SK-N-SH (cell line): Measurements from ENCODE around the gene FHOD3. TPM values are rescaled to one million over a fixed set of nuclear protein-coding genes. Genes with fewer than 3 reads are reported as not detected.

Experiments used
- CTCF ChIA-PET: fragments of 300-600, 350-600 bp; formaldehyde crosslinking; extraction: SDS; loops from one replicate; lab custom pipeline; 2021; lab: Yijun Ruan, JAX
- POLR2A ChIA-PET: fragments of 350-600 bp; sonication (Branson Sonifier 250); formaldehyde crosslinking; extraction: SDS; loops from one replicate; lab custom pipeline; 2020; ENCODE audit warnings: antibody characterized with exemption, inconsistent platforms; lab: Yijun Ruan, JAX
- DNase-seq: peaks from one replicate; pipeline ENCODE4 v3.0.0; 2012
- H2AFZ ChIP-seq: fragments of 200-600 bp; sonication (generic); 2 replicates; pipeline ENCODE4 v1.8.1; 2016; ENCODE audit warnings: antibody characterized with exemption, mild to moderate bottlenecking, low read depth
- H3F3A ChIP-seq: fragments of 200-600 bp; sonication (generic); replicated peaks from 2 replicates; pipeline ENCODE3; 2016; ENCODE audit warnings: antibody characterized with exemption, mild to moderate bottlenecking; ENCODE audit not compliant: insufficient read depth
- H3K27ac ChIP-seq, 2 experiments: fragments of 200-500 bp in 1 of 2; fragments of 200-600 bp in 1 of 2; sonication (Bioruptor generic) in 1 of 2; sonication (generic), shearing (Covaris generic) in 1 of 2; 2 replicates each; pipeline versions ENCODE4 v1.5.1 to v1.6.1; 2014 to 2016; ENCODE audit warnings: low read depth in 2 of 2, inconsistent platforms in 1 of 2, low read length in 1 of 2, mild to moderate bottlenecking in 1 of 2, mixed read lengths in 1 of 2
- H3K27me3 ChIP-seq: fragments of 200-600 bp; sonication (generic), shearing (Covaris generic); 2 replicates; pipeline ENCODE4 v1.6.1; 2016; ENCODE audit warnings: mixed run types; ENCODE audit not compliant: insufficient read depth
- H3K36me3 ChIP-seq, 2 experiments: fragments of 200-500 bp in 1 of 2; fragments of 200-600 bp in 1 of 2; sonication (Bioruptor generic) in 1 of 2; sonication (generic) in 1 of 2; replicated peaks in 1 of 2; 2 replicates each; pipeline versions ENCODE3 to v1.5.1; 2014 to 2016; ENCODE audit warnings: low read length in 1 of 2, mild to moderate bottlenecking in 1 of 2; ENCODE audit not compliant: insufficient read depth in 2 of 2, control insufficient read depth in 1 of 2
- H3K4me1 ChIP-seq, 2 experiments: fragments of 200-500 bp in 1 of 2; fragments of 200-600 bp in 1 of 2; sonication (Bioruptor generic) in 1 of 2; sonication (generic), shearing (Covaris generic) in 1 of 2; 2 replicates each; pipeline versions ENCODE4 v1.5.1 to v1.6.1; 2014 to 2016; ENCODE audit warnings: low read depth in 1 of 2, low read length in 1 of 2, mixed run types in 1 of 2; ENCODE audit not compliant: insufficient read depth in 2 of 2, control insufficient read depth in 1 of 2
- H3K4me2 ChIP-seq: fragments of 200-600 bp; sonication (generic), shearing (Covaris generic); 2 replicates; pipeline ENCODE4 v1.6.1; 2017; ENCODE audit warnings: mixed run types
- H3K4me3 ChIP-seq, 2 experiments: fragments of 200-500 bp in 1 of 2; fragments of 200-600 bp in 1 of 2; sonication (Bioruptor generic) in 1 of 2; sonication (generic), shearing (Covaris generic) in 1 of 2; 2 replicates each; pipeline versions ENCODE4 v1.5.1 to v1.8.1; 2014 to 2016; ENCODE audit warnings: low read depth in 2 of 2, inconsistent platforms in 1 of 2, low read length in 1 of 2, mild to moderate bottlenecking in 1 of 2, mixed read lengths in 1 of 2, moderate library complexity in 1 of 2
- H3K79me2 ChIP-seq: fragments of 200-600 bp; sonication (generic); 2 replicates; pipeline ENCODE4 v1.8.1; 2017; ENCODE audit warnings: mild to moderate bottlenecking; ENCODE audit not compliant: insufficient read depth
- H3K9ac ChIP-seq: fragments of 200-600 bp; sonication (generic); 2 replicates; pipeline ENCODE4 v1.6.1; 2017; ENCODE audit warnings: mixed run types
- H3K9me2 ChIP-seq: fragments of 200-600 bp; sonication (generic); 2 replicates; pipeline ENCODE4 v1.6.1; 2017; ENCODE audit warnings: mixed run types
- H3K9me3 ChIP-seq: fragments of 200-600 bp; sonication (generic); 2 replicates; pipeline ENCODE4 v1.6.1; 2017; ENCODE audit warnings: mixed run types, mild to moderate bottlenecking, moderate library complexity
- H4K20me1 ChIP-seq: fragments of 200-600 bp; sonication (generic); 2 replicates; pipeline ENCODE4 v1.6.1; 2017; ENCODE audit warnings: mild to moderate bottlenecking, mixed run types; ENCODE audit not compliant: insufficient read depth
- ELF1 ChIP-seq: IDR thresholded peaks from 2 replicates; pipeline ENCODE4 v1.4.0; 2012
- EP300 ChIP-seq, 2 experiments: IDR thresholded peaks; 2 replicates each; pipeline versions ENCODE4 v1.4.0 to v1.6.1; 2012; ENCODE audit warnings: borderline replicate concordance in 1 of 2, low read depth in 1 of 2, low read length in 1 of 2
- EZH2phosphoT487 ChIP-seq: fragments of 200-600 bp; sonication (generic); IDR thresholded peaks from 2 replicates; pipeline ENCODE4 v1.6.1; 2017; ENCODE audit warnings: low read depth, mixed run types, mild to moderate bottlenecking, antibody characterized with exemption, moderate library complexity, borderline replicate concordance
- FOSL2 ChIP-seq: IDR thresholded peaks from 2 replicates; pipeline ENCODE4 v1.4.0; 2012; ENCODE audit warnings: low read depth, mild to moderate bottlenecking, moderate library complexity, borderline replicate concordance
- FOXM1 ChIP-seq: IDR thresholded peaks from 2 replicates; pipeline ENCODE4 v1.4.0; 2012; ENCODE audit warnings: low read depth, mild to moderate bottlenecking
- MXI1 ChIP-seq: IDR thresholded peaks from 2 replicates; pipeline ENCODE4 v1.6.1; 2012; ENCODE audit warnings: mild to moderate bottlenecking, low read depth, low read length, improper control_type of control experiment
- NRF1 ChIP-seq: IDR thresholded peaks from 2 replicates; pipeline ENCODE4 v1.6.1; 2012; ENCODE audit warnings: low read depth, mild to moderate bottlenecking, low read length
- POLR2AphosphoS5 ChIP-seq: IDR thresholded peaks from 2 replicates; pipeline ENCODE4 v1.6.1; 2012; ENCODE audit warnings: low read depth, low read length
- RAD21 ChIP-seq: IDR thresholded peaks from 2 replicates; pipeline ENCODE4 v1.6.1; 2012; ENCODE audit warnings: mild to moderate bottlenecking, low read length
- RCOR1 ChIP-seq: fragments of 150-350 bp; IDR thresholded peaks from 2 replicates; pipeline ENCODE4 v1.6.1; 2017; ENCODE audit warnings: antibody characterized with exemption, low read length
- RFX5 ChIP-seq: IDR thresholded peaks from 2 replicates; pipeline ENCODE4 v1.6.1; 2012; ENCODE audit warnings: mild to moderate bottlenecking, improper control_type of control experiment, low read length
- RXRA ChIP-seq: IDR thresholded peaks from 2 replicates; pipeline ENCODE4 v1.4.0; 2012; ENCODE audit warnings: low read depth, mild to moderate bottlenecking, borderline replicate concordance
- SIN3A ChIP-seq: IDR thresholded peaks from 2 replicates; pipeline ENCODE4 v1.6.1; 2012; ENCODE audit warnings: low read depth, mild to moderate bottlenecking, low read length, moderate library complexity, borderline replicate concordance
- SMC3 ChIP-seq: IDR thresholded peaks from 2 replicates; pipeline ENCODE4 v1.6.1; 2012; ENCODE audit warnings: low read depth, low read length, improper control_type of control experiment
- TAF1 ChIP-seq: IDR thresholded peaks from 2 replicates; pipeline ENCODE4 v1.6.1; 2012; ENCODE audit warnings: low read depth, mild to moderate bottlenecking, low read length, moderate library complexity, borderline replicate concordance
- TEAD4 ChIP-seq: IDR thresholded peaks from 2 replicates; pipeline ENCODE4 v1.4.0; 2012; ENCODE audit warnings: mild to moderate bottlenecking, borderline replicate concordance; ENCODE audit not compliant: insufficient read depth
- WGBS: methylation state at CpG from one replicate; pipeline ENCODE4 v1.1.6; 2017; ENCODE audit warnings: low lambda C conversion rate; 5-methylcytosine and 5-hydroxymethylcytosine counted together
- polyA plus RNA-seq, 3 experiments: library from polyadenylated mRNA; depleted of rRNA; stranded (reverse); fragments of >200 nt; gene quantifications; 2 replicates each; pipeline ENCODE4 v1.2.3, GENCODE V29; 2012
- TF ChIP-seq, protein P1 (sequence below): fragments of 150-350 bp; IDR thresholded peaks from 2 replicates; pipeline ENCODE4 v1.6.1; 2017; ENCODE audit warnings: antibody characterized with exemption, low read length, low read depth, borderline replicate concordance
- TF ChIP-seq, protein P2 (sequence below): IDR thresholded peaks from 2 replicates; pipeline ENCODE4; 2012

Gene FHOD3
- polyA plus RNA-seq, 1 of the 3 experiments (the other 2 are of a cell fraction) = 10.9 TPM

DNA sequence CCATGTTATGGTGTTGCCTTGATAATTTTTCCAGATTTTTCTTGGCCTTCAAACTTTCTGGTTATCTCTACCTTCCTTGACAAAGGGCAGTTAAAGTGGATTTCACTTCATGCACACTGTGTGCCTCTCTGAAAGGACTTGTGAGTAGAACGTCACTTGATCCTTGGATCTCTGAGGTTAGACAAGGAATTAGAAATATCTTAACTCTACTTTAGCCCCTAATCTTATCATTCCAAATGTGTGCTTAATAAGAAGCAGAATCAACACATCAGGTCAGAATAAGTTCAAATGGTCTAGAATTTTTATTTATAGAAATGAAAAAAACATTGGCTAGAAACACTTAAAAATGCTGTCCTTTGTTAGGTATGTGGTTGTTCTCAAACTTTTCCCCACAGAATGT is 325.6 kb downstream of the FHOD3 start:
- TF ChIP-seq FOSL2 = no peak
- TF ChIP-seq EZH2phosphoT487 = no peak
- no peak for TF ChIP-seq SIN3A
- TF ChIP-seq RXRA = no peak
- no peak for TF ChIP-seq MXI1
- no peak for TF ChIP-seq SMC3
- TF ChIP-seq EP300 (IDR thresholded peaks at IDR 0.05; ENCODE audit: borderline replicate concordance in 1 of 2, low read depth in 1 of 2, low read length in 1 of 2) = no peak
- no peak for TF ChIP-seq NRF1
- no peak for TF ChIP-seq TEAD4
- TF ChIP-seq, protein P1, sequence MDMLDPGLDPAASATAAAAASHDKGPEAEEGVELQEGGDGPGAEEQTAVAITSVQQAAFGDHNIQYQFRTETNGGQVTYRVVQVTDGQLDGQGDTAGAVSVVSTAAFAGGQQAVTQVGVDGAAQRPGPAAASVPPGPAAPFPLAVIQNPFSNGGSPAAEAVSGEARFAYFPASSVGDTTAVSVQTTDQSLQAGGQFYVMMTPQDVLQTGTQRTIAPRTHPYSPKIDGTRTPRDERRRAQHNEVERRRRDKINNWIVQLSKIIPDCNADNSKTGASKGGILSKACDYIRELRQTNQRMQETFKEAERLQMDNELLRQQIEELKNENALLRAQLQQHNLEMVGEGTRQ = no peak
- no peak for TF ChIP-seq ELF1
- TF ChIP-seq, protein P2, sequence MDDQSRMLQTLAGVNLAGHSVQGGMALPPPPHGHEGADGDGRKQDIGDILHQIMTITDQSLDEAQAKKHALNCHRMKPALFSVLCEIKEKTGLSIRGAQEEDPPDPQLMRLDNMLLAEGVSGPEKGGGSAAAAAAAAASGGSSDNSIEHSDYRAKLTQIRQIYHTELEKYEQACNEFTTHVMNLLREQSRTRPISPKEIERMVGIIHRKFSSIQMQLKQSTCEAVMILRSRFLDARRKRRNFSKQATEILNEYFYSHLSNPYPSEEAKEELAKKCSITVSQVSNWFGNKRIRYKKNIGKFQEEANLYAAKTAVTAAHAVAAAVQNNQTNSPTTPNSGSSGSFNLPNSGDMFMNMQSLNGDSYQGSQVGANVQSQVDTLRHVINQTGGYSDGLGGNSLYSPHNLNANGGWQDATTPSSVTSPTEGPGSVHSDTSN = no peak
- no peak for TF ChIP-seq TAF1
- TF ChIP-seq POLR2AphosphoS5 = no peak
- no peak for TF ChIP-seq FOXM1
- TF ChIP-seq RFX5 = no peak
- TF ChIP-seq RAD21 = no peak
- no peak for TF ChIP-seq RCOR1
- no peak overlapping the region for H3K9ac ChIP-seq
- ChIA-PET CTCF (interaction anchor here (0.7 to 1.7 kb wide), 2 partner anchors 14 to 327 kb away, joined by 3 to 4 read pairs; no protein-coding TSS in a partner anchor), POLR2A (no interaction called here)
- no peaks in the 10 kb centered on the region for H3K9me2 ChIP-seq
- H3K27me3 ChIP-seq = no peaks in the 10 kb centered on the region
- H3K4me3 ChIP-seq = no peak overlapping the region
- H3F3A ChIP-seq = no peaks in the 10 kb centered on the region
- H3K27ac ChIP-seq = peak overlapping the region in 1 of 2 experiments; percentile 39; a peak in 1 of 4 replicates
- peaks cover 0 to 7% of the 10 kb centered on the region in 2 experiments for H3K36me3 ChIP-seq
- no peaks in the 10 kb centered on the region for H3K79me2 ChIP-seq
- no peaks in the 10 kb centered on the region for H4K20me1 ChIP-seq
- no peak overlapping the region for H2AFZ ChIP-seq
- no peak for DNase-seq
- no peaks in the 10 kb centered on the region for H3K9me3 ChIP-seq
- no peak overlapping the region for H3K4me2 ChIP-seq
- peaks cover 0 to 8% of the 10 kb centered on the region in 2 experiments; a peak in 2 of 4 replicates for H3K4me1 ChIP-seq
- 45% methylated on average over 1 of the region's 1 CpG for WGBS
